Calu3 (cell line): Measurements from ENCODE around the gene PCGF3. TPM values are rescaled to one million over a fixed set of nuclear protein-coding genes. Genes with fewer than 3 reads are reported as not detected.
"Not testable (repeated sequence)": the region's sequence is repeated elsewhere in the genome, so short reads cannot be mapped to it uniquely, and the experiment has no call there.

Experiments
- BruUV-seq: library from RNA; stranded (reverse); fragments of 400-500 nt; replicated peaks from 2 replicates; lab custom pipeline; 2021; lab: Mats Ljungman, UMichigan
- CTCF ChIA-PET: fragments of 300-600 bp; sonication (Branson Sonifier 250); formaldehyde crosslinking; loops from one replicate; lab custom pipeline; 2022; ENCODE audit warnings: antibody characterized with exemption; lab: Charles Lee
- DNase-seq: peaks from one replicate; pipeline ENCODE4 v3.0.0; 2022
- H3K27ac Mint-ChIP-seq: one replicate; pipeline ENCODE4 v1.8.0; 2022; ENCODE audit warnings: mixed read lengths; ENCODE audit not compliant: unreplicated experiment
- H3K27me3 Mint-ChIP-seq: one replicate; pipeline ENCODE4 v1.8.0; 2022; ENCODE audit warnings: mixed read lengths; ENCODE audit not compliant: unreplicated experiment
- H3K36me3 Mint-ChIP-seq: one replicate; pipeline ENCODE4 v1.8.0; 2022; ENCODE audit warnings: mild to moderate bottlenecking, moderate library complexity, mixed read lengths; ENCODE audit not compliant: insufficient read depth, unreplicated experiment
- H3K4me1 Mint-ChIP-seq: one replicate; pipeline ENCODE4 v1.8.0; 2022; ENCODE audit warnings: mild to moderate bottlenecking, low read depth, mixed read lengths; ENCODE audit not compliant: unreplicated experiment
- H3K4me3 Mint-ChIP-seq: one replicate; pipeline ENCODE4 v1.8.0; 2022; ENCODE audit warnings: mild to moderate bottlenecking, low read depth, moderate library complexity, mixed read lengths; ENCODE audit not compliant: unreplicated experiment
- H3K9me3 Mint-ChIP-seq: one replicate; pipeline ENCODE4 v1.8.0; 2022; ENCODE audit warnings: low read depth, mixed read lengths; ENCODE audit not compliant: unreplicated experiment
- CTCF ChIP-seq: fragments of 200-600 bp; IDR thresholded peaks from one replicate; pipeline ENCODE4 v1.8.0; 2022; ENCODE audit warnings: antibody characterized with exemption; ENCODE audit not compliant: unreplicated experiment
- intact Hi-C: fragments of 100-400 bp; cut with micrococcal nuclease; formaldehyde crosslinking; loops from one replicate; pipeline ENCODE4 v1.10.0; 2022; ENCODE audit not compliant: unreplicated experiment
- total RNA-seq: library from RNA; stranded (reverse); gene quantifications from 2 replicates; pipeline ENCODE4 v1.2.3, GENCODE V29; 2022

PCGF3 gene
- total RNA-seq, 1 experiment from 2014 or later = 30.0 TPM

GRCh38 chr4:692771-693554, 12.7 kb upstream of the PCGF3 start:
- no TSS peak for BruUV-seq
- Mint-ChIP-seq H3K36me3 (no peaks in the 10 kb centered on the region), H3K4me3 (no peak overlapping the region), H3K4me1 (peaks cover under 1% of the 10 kb centered on the region), H3K27me3 (no peaks in the 10 kb centered on the region), H3K9me3 (peaks cover 7% of the 10 kb centered on the region), H3K27ac (no peak overlapping the region)
- CTCF ChIA-PET = no interaction called here
- no peak for DNase-seq
- intact Hi-C loops = no loop called here
- TF ChIP-seq CTCF = no peak

- CTCF ChIA-PET, H3K36me3 Mint-ChIP-seq, H3K27ac Mint-ChIP-seq, BruUV-seq, H3K27me3 Mint-ChIP-seq, DNase-seq, H3K4me3 Mint-ChIP-seq, H3K4me1 Mint-ChIP-seq, intact Hi-C loops, H3K9me3 Mint-ChIP-seq: not testable (repeated sequence)
Observed at GRCh38 chr4:694341-694940, 11.2 kb upstream of the PCGF3 start.

GRCh38 chr4:699816-700580, 5.6 kb upstream of the PCGF3 start:
- Mint-ChIP-seq H3K4me3 (no peak overlapping the region), H3K4me1 (no peaks in the 10 kb centered on the region), H3K27me3 (peaks cover 13% of the 10 kb centered on the region), H3K27ac (no peak overlapping the region), H3K9me3 (no peaks in the 10 kb centered on the region), H3K36me3 (no peaks in the 10 kb centered on the region)
- TF ChIP-seq CTCF = no peak
- no peak for DNase-seq
- no TSS peak for BruUV-seq
- intact Hi-C loops = no loop called here
- CTCF ChIA-PET = no interaction called here

- Mint-ChIP-seq H3K27me3 (peaks cover 13% of the 10 kb centered on the region), H3K4me1 (no peaks in the 10 kb centered on the region), H3K4me3 (no peak overlapping the region), H3K9me3 (no peaks in the 10 kb centered on the region), H3K36me3 (no peaks in the 10 kb centered on the region), H3K27ac (no peak overlapping the region)
- CTCF ChIA-PET = no interaction called here
- intact Hi-C loops = no loop called here
- DNase-seq = no peak
- no TSS peak for BruUV-seq
- no peak for TF ChIP-seq CTCF
Observed at GRCh38 chr4:700587-701264, 4.9 kb upstream of the PCGF3 start.
